Fibroblast of skin of left biceps (primary cell): ENCODE results near the gene PCED1A.

Experiments
- DNase-seq, 2 experiments: peaks; one replicate each; pipeline ENCODE4 v3.0.0-alpha.2; 2013; ENCODE audit warnings: low read depth in 2 of 2

Gene PCED1A

DNA sequence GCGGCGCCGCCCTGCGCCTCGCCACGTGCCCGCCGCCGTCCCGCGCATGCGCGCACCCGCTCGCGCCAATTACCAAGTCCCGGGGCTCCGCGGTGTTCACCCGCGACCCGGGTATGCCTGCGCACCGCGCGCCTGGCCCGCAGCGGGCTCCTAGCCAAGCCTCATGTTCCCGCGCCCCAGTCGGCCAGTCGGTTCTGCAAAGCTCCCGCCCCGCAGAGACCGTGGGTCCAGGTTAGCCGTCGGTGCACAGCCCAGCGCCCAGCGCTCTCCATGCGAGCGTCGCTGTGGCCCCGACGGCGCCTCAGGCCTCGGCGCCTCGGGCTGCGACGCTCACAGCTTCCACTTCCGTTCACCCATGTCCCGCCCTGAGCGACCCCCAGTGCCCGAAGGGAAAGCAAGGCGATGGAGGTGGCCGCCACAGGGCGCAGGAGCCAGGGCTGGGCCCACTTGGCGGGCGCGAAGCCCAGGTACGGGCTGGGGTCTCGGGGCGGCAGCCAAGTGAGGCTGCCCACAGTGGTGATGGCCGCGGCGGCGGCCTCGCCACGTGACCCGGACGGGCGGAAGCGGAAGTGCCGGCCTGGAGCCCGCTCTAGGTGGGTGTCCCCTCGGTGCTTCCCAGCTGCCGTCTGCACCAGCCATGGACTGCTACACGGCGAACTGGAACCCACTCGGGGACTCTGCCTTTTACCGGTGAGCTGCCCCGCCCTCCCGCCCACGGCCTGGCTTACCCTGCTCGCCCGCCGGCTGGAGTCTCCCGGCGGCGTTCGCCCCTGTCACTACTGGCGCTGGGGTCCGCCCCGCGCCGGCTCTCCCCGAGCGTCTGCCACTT lies at the start of gene PCED1A, which contains the start of gene VPS16:
PCED1A (minus strand) TSS at position 518 of the 829 bp plus-strand sequence. CDS start 743 bp downstream, outside the sequence.
VPS16 (plus strand) TSS at position 608 of the 829 bp plus-strand sequence; CDS start at position 638, 30 bp downstream.
- peak; percentile 54 to 58 for DNase-seq

GRCh38 chr20:2889797-2890196 lies 49.3 kb upstream of the PCED1A start:
- DNase-seq = no peak

DNA sequence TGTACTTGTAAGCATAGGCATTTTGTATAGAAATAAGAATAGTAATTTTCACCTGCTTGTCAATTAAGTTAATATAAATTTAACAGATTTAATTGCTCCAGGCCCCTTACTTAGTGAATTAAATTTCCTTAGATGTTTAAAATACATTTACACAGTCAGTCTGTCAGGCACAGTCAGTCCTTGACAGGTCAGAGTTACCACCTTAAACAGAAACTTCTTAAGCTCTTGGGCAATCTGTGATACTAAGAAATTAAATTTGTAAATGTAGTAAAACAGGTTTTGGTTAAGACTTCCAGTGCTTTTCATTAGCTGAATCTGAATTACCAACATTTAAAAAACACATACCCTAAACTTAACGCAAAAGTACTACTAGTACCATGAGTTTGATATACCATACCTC lies 48.8 kb upstream of the PCED1A start:
- DNase-seq = no peak

DNA sequence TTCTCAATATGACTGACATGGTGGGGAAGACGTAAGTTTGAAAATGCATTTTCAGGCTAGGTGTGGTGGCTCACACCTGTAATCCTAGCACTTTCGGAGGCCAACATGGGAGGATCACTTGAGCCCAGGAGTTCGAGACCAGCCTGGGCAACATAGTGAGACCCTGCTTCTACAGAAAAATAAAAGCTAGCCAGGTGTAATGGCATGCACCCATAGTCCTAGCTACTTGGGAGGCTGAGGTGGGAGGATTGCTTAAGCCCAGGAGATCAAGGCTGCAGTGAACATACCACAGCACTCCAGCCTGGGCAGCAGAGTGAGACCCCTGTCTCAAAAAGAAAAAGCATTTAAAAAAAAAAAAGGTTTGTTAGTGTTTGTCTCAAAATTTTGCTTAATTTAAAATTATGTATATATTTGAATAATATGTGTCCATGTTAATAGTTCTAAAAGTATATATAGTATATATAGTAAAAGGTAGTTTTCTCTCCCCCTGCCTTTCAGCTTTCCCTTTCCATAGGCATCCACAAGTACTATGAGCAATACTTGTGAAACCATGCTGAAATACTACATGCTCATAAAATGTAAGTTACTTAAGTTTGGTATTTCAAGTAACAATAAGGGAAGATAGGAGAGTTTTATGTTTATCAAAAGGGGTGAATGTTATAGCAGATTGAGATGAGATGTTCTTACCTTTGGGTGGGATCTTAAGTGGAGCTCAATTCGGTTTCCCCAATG lies 47.9 kb upstream of the PCED1A start:
- DNase-seq = no peak

GRCh38 chr20:2887715-2888114 lies 47.3 kb upstream of the PCED1A start:
- DNase-seq = no peak

DNA sequence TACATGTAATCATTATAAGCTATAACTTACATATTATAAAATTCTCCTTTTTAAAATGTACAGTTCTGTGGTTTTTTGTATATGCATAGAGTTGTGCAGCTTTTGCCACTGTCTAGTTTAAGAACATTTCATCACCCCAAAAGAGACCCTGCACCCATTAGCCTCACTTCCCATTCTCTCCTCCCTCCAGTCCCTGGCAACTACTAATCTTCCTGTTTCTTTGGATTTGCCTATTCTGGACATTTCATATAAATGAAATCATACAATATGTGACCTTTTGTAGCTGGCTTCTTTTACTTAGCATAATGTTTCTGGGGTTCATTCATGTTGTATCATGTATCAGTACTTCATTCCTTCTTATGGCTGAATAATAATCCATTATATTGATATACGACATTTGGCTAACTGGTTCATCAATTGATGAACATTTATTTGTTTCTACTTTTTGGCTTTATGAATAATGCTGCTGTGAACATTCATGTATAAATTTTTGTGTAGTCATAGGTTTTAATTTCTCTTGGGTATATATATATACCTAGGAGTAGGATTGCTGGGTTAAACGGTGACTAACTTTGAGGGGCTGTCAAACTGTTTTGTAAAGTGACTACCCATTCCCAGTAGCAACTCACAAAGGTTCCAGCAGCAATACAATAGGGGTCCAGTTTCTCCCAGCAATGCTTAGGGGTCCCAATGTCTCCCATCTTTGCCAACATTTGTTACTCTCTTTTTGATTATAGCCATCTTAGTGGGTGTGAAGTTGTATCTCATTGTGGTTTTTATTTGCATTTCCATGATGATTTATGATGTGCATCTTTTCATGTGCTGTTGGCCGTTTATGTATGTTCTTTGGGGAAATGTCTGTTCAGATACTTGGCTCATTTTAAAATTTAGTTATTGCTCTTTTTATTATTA lies 43.5 kb upstream of the PCED1A start:
- DNase-seq = no peak

DNA sequence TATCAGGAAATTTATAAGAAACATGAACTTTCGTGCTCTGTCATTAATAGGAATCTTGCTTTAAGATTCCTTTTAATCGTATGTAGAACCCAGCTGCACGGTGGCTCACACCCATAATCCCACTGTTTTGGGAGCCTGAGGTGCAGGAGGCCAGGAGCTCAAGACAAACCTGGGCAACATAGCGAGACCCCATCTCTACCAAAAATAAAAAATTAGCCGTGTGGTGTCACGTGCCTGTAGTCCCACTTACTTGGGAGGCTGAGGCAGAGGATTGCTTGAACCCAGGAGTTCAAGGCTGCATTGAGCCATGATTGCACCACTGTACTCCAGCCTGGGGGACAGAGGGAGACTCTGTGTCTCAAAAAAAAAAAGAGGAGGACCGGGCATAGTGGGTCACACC lies 40.2 kb upstream of the PCED1A start:
- DNase-seq = no peak

GRCh38 chr20:2879146-2879545 lies 38.7 kb upstream of the PCED1A start:
- peak; percentile 61 to 66 for DNase-seq

- no peak for DNase-seq
Measured at GRCh38 chr20:2878515-2878914, 38.1 kb upstream of the PCED1A start.

- DNase-seq = no peak
Measured at GRCh38 chr20:2875690-2876203, 35.3 kb upstream of the PCED1A start.

DNA sequence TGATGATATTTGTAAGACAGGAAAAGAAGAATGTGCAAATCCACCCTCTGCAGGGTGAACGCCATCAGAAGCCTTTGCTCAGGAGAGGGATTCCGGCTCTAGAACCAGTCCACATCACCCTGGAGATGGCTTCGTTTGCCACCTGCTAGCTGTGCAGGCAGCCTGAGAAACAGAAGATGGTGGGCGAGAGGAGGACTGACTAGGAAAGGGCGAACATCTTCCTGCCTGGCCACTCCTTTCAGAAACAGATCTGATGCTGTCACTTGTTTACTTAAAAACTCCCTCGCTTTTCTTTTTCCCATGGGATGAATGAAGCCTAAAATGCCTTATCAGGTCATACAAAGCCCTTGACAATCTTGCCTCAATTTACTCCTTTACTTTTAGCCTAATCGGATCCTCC lies 34.0 kb upstream of the PCED1A start:
- DNase-seq = no peak

GRCh38 chr20:2873747-2874041 lies 33.2 kb upstream of the PCED1A start:
- DNase-seq = no peak

- peak; percentile 64 to 72 for DNase-seq
Measured at GRCh38 chr20:2873010-2873746, 32.7 kb upstream of the PCED1A start, which contains the start of gene PTPRA. TSS of gene PTPRA (plus strand) at chr20:2873481. CDS start at chr20:2964278, 90,797 bp downstream.

DNA sequence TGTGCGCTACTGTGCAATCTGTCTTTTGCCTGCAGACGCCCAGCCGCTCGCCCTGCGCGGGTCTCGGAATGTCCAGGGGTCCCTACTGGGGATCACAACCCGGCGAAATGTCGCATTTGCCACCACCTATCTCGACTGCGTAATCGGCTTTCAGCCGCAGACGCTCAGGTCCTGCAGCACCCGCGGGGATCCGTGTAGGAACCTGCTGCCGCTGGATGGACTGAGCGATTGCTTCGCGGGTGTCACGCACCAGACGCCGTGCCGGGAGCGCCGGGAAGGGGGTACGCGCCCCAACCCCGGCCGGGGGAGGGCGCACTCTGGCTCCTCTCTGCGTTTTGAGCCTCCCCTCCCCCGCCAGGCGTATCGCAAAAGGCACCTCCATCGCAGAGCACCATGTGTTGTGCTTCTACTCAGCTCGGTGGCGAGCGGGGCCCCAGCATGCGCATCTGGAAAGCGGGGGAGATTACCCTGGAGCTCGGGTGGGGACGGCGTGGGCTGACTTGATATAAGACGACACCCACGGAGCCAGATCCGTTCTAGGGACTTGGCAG lies 32.1 kb upstream of the PCED1A start:
- DNase-seq = no peak

GRCh38 chr20:2871661-2872458 lies 31.4 kb upstream of the PCED1A start:
- DNase-seq = no peak

DNA sequence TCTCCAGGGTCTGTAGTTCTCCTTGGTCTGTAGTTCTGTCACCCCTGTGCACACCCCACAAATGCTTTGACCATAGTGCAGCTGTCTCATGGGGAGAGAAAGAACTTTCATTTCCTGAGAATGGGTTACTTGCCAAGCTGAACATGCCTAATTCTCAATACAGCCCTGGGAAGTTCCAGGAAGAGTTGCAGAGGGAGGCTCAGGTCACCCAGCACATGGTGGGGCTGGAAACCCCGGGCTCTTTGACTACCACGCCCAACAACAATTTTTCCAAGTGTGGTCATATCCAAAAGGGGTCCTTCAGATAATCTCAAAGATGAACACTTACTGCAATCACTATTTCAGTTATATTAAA lies 30.6 kb upstream of the PCED1A start:
- no peak for DNase-seq

- DNase-seq = no peak
Measured at GRCh38 chr20:2869381-2869780, 28.9 kb upstream of the PCED1A start.

- no peak for DNase-seq
Measured at GRCh38 chr20:2867081-2867864, 26.8 kb upstream of the PCED1A start.

- DNase-seq = no peak
Measured at GRCh38 chr20:2866236-2866635, 25.8 kb upstream of the PCED1A start.
